ENCODE results near the gene WNT8B.

The WNT8B gene

DNA sequence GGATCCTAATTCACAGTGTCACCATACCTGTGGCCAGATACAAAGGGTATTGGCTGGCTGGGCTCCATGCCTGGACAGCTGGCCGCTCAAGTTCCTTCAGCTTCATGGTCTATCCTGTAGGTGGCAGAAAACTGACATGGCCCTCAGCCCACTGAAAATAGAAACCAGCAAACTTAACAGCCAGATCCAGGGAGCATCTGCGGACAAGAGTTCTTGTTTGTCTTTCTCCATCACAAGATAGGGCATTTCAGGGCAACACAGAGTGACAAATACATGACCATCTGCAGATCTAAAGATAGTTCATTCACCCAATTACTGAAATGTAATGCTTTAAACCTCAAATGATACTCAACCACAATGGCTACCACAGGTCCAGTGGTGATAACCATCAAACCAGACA, 54.0 kb downstream of the WNT8B start:
- H3K27me3 Mint-ChIP-seq (ENCODE audit: low read depth) = no peaks in the 10 kb centered on the region
- peaks cover 43% of the 10 kb centered on the region for H3K36me3 Mint-ChIP-seq (ENCODE audit: low read depth)
- H3K4me1 Mint-ChIP-seq (ENCODE audit: low read depth) = peaks cover 55% of the 10 kb centered on the region
- DNase-seq (ENCODE audit: low spot score) = no peak
- peak overlapping the region; percentile 64 for H3K27ac Mint-ChIP-seq
- peak overlapping the region; percentile 30 for H3K4me3 Mint-ChIP-seq
- no peaks in the 10 kb centered on the region for H3K9me3 Mint-ChIP-seq

DNA sequence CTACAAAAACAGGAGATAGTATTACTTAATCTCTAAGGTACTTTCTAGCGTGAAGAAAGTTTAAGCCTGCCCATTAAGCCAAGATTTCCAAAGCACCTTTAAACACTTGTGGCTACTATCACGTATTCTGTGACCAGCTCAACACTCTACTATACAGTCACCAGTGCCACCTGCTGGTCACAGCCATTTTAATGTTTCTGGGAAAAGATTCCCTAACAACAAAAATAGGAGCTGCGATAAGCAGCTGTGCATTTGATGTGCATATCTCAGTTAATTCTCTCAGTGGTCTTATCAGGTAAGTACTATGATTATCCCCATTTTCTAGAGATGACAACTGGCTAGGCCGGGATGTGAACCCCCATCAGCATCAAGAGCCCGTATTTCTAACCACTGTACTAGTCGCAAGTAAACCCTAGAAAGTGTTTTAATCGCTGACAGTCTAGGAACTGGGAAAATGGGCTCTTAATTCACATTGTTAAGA, 56.0 kb downstream of the WNT8B start:
- Mint-ChIP-seq H3K27me3 (ENCODE audit: low read depth) (no peaks in the 10 kb centered on the region), H3K4me1 (ENCODE audit: low read depth) (peaks cover 48% of the 10 kb centered on the region), H3K4me3 (peak overlapping the region; percentile 6), H3K36me3 (ENCODE audit: low read depth) (peaks cover 34% of the 10 kb centered on the region), H3K27ac (no peak overlapping the region), H3K9me3 (no peaks in the 10 kb centered on the region)
- DNase-seq (ENCODE audit: low spot score) = peak; percentile 44

DNA sequence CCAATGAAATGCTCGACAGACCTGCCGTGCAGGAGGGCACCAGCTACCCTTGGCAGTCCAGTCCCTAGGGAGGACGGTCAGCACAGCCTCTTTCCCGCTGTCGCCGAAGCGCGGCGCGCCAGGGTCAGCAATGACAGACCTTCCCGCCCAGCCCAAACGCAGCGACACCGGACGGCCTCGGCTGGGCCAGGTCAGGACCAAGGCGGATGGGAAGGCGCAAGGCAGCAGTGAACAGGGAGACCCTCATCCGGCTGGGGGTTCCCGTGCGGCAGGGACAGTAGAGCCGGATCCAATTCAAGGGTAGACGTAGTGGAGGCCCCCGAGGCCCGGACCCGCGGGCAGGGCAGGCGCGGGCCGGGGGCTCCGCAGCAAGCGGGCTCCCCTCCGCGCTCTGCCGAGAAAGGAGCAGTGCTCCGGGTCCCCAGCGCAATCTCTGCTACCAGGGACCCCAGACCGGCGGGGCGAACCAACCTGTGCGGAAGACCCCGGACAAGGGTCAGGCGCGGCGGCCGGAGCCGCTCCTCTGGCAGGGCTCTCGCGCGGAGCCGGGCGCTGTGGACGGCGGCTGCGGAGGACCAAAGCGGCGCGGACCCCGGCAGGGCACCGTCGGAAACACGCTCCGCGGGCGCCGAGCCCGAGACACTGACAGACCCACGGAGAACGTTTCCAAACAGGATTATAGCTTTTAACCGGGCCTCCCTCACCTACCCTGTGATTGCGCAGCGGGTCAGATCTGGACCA, 56.7 kb downstream of the WNT8B start, which contains the start of gene SEC31B:
Gene SEC31B (minus strand): TSS at position 551 of the 741 bp plus-strand sequence. CDS start 2,909 bp downstream, outside the sequence.
- peaks cover 35% of the 10 kb centered on the region for H3K36me3 Mint-ChIP-seq (ENCODE audit: low read depth)
- peaks cover 46% of the 10 kb centered on the region for H3K4me1 Mint-ChIP-seq (ENCODE audit: low read depth)
- no peaks in the 10 kb centered on the region for H3K27me3 Mint-ChIP-seq (ENCODE audit: low read depth)
- DNase-seq (ENCODE audit: low spot score) = no peak
- no peaks in the 10 kb centered on the region for H3K9me3 Mint-ChIP-seq
- no peak within 1 kb of the TSS for H3K27ac Mint-ChIP-seq
- peak within 1 kb of the TSS; percentile 6 for H3K4me3 Mint-ChIP-seq

DNA sequence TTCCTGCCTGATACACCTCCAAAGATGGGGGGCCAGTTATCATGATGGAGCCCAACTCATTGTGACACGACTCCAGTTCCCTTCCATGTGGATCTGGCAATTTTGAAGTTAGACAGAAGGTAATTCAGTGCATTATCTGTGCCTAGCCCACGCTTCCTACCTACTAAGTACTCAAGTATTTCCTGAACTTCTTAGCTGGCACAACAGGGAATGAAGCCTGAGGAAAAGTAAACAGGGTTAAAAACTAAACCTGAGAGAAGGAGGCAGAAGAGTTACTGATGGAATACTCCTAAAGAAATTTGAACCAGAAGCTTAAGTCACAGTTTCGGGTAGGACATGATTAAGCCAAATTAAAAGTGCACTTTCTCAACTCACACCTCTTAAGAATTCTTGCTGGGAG, 58.0 kb downstream of the WNT8B start:
- no peak for DNase-seq (ENCODE audit: low spot score)
- peaks cover 46% of the 10 kb centered on the region for H3K4me1 Mint-ChIP-seq (ENCODE audit: low read depth)
- H3K4me3 Mint-ChIP-seq = no peak overlapping the region
- no peaks in the 10 kb centered on the region for H3K27me3 Mint-ChIP-seq (ENCODE audit: low read depth)
- H3K9me3 Mint-ChIP-seq = no peaks in the 10 kb centered on the region
- H3K36me3 Mint-ChIP-seq (ENCODE audit: low read depth) = peaks cover 40% of the 10 kb centered on the region
- H3K27ac Mint-ChIP-seq = peak overlapping the region; percentile 26

DNA sequence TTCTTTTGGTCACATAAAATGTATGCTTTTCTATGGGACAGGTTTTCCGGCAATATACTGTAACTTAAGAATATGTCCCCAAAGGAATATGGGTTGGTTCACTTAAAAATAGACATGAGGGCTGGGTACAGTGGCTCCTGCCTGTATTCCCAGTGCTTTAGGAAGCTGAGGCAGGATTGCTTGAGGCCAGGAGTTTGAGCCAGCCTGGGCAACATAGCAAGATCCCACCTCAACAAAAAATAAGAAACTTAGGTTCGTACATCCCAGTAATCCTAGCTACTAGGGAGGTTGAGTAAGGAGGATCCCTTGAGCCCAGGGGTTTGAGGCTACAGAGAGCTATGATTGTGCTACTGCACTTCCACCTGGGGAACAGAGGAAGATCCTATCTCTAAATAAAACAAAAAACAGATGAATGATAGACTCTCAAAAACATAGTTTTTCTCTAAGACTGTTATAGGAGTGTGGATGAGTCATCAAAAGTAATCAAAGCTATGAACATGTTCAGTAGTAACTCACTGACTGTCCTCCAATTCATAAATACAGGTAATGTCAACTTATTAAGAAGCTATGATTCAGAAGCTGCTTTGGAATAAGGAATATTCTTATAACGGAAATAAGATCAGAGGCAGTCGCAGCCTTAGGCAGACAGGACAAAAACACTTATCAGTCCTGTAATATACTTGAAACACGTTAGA, 59.4 kb downstream of the WNT8B start:
- Mint-ChIP-seq H3K27ac (no peak overlapping the region), H3K4me1 (ENCODE audit: low read depth) (peaks cover 44% of the 10 kb centered on the region), H3K36me3 (ENCODE audit: low read depth) (peaks cover 43% of the 10 kb centered on the region), H3K27me3 (ENCODE audit: low read depth) (no peaks in the 10 kb centered on the region), H3K4me3 (no peak overlapping the region), H3K9me3 (no peaks in the 10 kb centered on the region)
- no peak for DNase-seq (ENCODE audit: low spot score)

DNA sequence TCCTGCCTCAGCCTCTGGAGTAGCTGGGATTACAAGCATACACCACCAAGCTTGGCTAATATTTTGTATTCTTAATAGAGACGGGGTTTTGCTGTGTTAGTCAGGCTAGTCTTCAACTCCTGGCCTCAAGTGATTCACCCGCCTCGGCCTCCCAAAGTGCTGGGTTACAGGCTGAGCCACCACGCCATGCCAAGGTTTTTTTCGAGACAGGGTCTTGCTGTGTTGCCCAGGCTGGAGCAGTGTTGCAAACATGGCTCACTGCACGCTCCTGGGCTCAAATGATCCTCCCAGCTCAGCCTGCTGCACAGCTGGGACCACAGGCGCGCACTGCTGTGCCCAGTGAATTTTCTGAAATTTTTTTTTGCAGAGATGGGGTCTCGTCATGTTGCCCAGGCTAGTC, 60.1 kb downstream of the WNT8B start:
- no peaks in the 10 kb centered on the region for H3K9me3 Mint-ChIP-seq
- peaks cover 45% of the 10 kb centered on the region for H3K36me3 Mint-ChIP-seq (ENCODE audit: low read depth)
- H3K27ac Mint-ChIP-seq = no peak overlapping the region
- no peak for DNase-seq (ENCODE audit: low spot score)
- H3K4me1 Mint-ChIP-seq (ENCODE audit: low read depth) = peaks cover 41% of the 10 kb centered on the region
- no peaks in the 10 kb centered on the region for H3K27me3 Mint-ChIP-seq (ENCODE audit: low read depth)
- H3K4me3 Mint-ChIP-seq = no peak overlapping the region

DNA sequence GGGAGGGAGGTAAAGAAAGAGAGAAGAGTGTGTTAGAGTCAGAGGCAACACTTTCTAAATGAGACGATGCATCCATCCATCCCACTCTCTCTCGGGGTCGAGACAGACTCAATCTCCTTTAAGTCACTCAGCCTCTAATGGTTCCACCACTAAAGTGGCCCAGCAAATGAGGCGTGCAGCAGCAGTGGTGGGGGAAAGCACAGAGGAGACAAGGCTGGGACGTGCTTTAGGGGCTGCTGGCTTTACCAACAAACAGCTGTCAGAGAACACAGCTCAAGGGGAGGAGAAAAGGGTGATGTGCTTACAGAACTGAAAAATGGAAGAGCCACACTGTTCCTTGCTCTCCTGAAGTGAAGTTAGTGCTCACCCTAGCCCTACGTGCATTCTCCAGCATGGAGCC, 61.4 kb downstream of the WNT8B start:
- DNase-seq (ENCODE audit: low spot score) = no peak
- Mint-ChIP-seq H3K36me3 (ENCODE audit: low read depth) (peaks cover 44% of the 10 kb centered on the region), H3K27me3 (ENCODE audit: low read depth) (no peaks in the 10 kb centered on the region), H3K9me3 (no peaks in the 10 kb centered on the region), H3K27ac (no peak overlapping the region), H3K4me1 (ENCODE audit: low read depth) (peaks cover 35% of the 10 kb centered on the region), H3K4me3 (no peak overlapping the region)

DNA sequence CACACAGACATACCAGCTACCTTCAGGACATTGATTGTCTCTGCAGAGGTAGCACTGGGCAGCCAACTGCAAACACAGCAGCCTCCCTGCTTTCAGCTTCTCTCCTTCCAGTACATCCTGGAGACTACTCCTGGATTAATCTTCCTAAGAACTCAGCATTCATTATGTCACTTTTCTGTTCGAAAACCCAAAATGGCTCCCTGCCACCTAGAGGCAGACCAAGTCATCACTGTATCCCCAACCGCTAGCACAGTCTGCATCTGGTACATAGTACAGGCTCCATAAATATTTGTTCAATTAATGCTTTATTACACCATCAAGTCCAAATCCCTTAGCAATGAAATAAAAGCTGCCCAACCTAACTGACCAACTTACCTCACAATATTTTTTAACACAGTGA, 61.8 kb downstream of the WNT8B start:
- Mint-ChIP-seq H3K4me3 (no peak overlapping the region), H3K4me1 (ENCODE audit: low read depth) (peaks cover 35% of the 10 kb centered on the region), H3K27ac (peak overlapping the region; percentile 47), H3K27me3 (ENCODE audit: low read depth) (no peaks in the 10 kb centered on the region), H3K36me3 (ENCODE audit: low read depth) (peaks cover 44% of the 10 kb centered on the region), H3K9me3 (no peaks in the 10 kb centered on the region)
- no peak for DNase-seq (ENCODE audit: low spot score)

DNA sequence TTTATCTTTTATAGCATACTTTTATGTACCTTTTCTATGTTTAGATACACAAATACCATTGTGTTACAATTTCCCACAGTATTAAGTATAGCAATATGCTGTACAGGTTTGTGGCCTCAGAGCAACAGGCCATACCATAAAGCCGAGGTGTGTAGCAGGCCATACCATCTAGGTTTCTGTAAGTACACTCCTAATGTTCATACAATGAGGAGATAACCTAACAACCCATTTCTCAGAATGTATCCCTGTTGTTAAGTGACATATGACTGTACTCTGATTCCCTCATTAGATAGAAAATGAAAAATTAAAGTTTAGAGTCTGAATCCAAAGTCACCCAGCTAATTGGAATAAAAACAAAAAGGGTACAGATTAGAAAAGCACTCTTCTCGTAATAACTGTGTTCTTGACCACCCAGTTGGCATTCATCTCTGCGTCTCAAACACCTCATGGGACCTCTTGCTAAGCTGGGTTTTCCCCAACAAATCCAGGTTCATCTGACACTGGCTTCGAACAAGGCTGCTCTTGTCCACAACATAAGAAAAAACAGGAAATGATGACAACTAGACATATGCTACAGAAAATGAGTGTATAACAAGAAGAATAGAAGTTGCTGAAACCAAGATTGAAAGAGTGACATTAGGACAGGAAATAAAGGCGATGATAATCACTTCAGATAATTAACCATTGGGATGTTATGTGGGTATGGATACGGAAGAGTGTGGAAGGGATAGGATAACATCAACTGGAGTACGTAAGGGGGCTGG, 65.5 kb downstream of the WNT8B start:
- Mint-ChIP-seq H3K4me1 (ENCODE audit: low read depth) (peaks cover 33% of the 10 kb centered on the region), H3K9me3 (no peaks in the 10 kb centered on the region), H3K27ac (peak overlapping the region; percentile 93), H3K36me3 (ENCODE audit: low read depth) (peaks cover 44% of the 10 kb centered on the region), H3K27me3 (ENCODE audit: low read depth) (no peaks in the 10 kb centered on the region), H3K4me3 (peak overlapping the region; percentile 88)
- DNase-seq (ENCODE audit: low spot score) = peak; percentile 27

DNA sequence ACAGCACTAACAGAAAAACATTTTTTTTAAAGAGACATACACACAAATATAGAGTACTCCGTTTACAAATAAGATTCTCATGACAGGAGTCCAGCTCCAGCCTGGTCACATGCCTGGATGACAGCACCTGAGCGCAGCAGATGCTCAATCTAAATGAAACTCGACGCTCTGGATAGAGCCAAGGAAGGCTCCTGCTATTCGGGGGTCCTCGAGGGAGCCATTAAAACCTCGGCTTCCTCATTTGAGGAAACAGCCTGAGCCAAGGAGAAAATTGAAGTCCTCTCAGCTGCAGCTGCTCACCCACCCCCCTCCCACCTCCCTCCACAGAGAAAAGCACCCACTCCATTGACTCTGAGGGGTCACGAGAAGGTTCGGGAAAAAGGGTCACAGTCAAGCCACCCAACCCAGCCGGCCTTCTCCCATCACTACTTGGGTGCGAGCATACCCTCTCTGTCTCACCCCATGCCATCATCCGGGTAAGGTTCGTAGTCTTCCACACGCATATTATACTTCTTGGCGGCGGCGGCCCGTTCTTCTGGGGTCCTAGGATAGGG, 66.2 kb downstream of the WNT8B start:
- Mint-ChIP-seq H3K4me3 (peak overlapping the region; percentile 88), H3K9me3 (no peaks in the 10 kb centered on the region), H3K27me3 (ENCODE audit: low read depth) (no peaks in the 10 kb centered on the region), H3K4me1 (ENCODE audit: low read depth) (peaks cover 30% of the 10 kb centered on the region), H3K36me3 (ENCODE audit: low read depth) (peaks cover 38% of the 10 kb centered on the region), H3K27ac (peak overlapping the region; percentile 93)
- DNase-seq (ENCODE audit: low spot score) = no peak

DNA sequence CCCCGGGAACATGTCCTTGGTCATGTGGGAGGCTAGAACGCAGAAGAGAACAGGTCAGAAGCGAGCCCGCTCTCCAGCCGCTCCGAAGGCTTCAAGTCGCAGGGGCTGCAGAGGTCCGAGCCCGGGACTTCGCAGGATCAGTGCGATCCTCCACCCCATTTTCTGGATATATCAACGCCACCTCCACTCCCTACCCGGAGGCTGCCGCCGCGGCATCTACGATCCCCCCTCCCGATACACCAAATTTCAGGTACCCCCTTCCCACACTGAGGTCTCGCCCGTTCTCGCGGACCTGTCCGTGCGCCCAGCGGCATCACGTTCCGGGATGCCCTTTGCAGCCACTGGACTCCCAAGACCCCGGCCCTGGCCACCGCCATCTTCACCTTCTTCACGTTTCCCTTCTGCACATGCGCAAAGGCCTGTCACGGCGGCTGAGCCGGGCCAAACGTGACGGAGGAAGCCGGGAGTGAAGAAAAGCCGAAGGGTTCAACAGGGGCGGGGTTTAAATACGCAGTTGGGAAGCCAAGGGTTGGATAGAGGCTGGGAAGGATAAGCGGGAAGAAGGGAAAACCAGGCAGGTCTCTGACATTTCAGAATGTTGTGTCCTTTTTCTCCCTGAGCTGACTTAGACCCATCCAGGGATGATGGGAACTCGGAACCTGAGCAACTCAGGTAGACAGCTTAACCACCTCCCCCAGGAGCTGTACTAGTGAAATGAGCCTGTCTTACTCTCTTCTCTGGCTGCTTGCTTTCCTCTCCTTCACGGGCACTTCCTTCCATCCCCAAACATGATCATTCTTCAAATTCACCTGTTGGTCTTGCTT, 66.9 kb downstream of the WNT8B start, which contains the start of gene NDUFB8:
Gene NDUFB8 (minus strand): TSS at position 397 of the 824 bp plus-strand sequence. CDS start 20 bp downstream, at position 377.
- Mint-ChIP-seq H3K4me3 (peak within 1 kb of the TSS; percentile 88), H3K36me3 (ENCODE audit: low read depth) (peaks cover 34% of the 10 kb centered on the region), H3K9me3 (no peaks in the 10 kb centered on the region), H3K27me3 (ENCODE audit: low read depth) (no peaks in the 10 kb centered on the region), H3K27ac (peak within 1 kb of the TSS; percentile 93), H3K4me1 (ENCODE audit: low read depth) (peaks cover 28% of the 10 kb centered on the region)
- peak; percentile 85 for DNase-seq (ENCODE audit: low spot score)

DNA sequence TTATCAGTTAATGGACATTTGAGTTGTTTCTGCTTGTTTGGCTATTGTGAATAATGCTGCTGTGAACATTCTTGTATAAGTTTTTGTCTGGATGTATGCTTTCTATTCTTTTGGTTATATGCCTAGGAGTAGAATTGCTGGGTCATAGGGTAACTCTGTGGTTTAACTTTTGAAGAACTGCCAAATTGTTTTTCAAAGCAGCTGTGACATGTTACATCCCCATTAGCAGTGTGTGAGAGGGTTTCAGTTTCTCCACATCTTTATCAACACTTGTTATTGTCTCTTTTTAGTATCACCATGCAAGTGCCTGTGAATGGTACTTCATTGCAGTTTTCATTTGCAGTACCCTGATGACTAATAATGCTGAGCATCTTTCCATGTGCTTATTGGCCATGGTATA, 69.0 kb downstream of the WNT8B start:
- no peak for DNase-seq (ENCODE audit: low spot score)
- H3K27ac Mint-ChIP-seq = peak overlapping the region; percentile 2
- H3K4me3 Mint-ChIP-seq = no peak overlapping the region
- H3K27me3 Mint-ChIP-seq (ENCODE audit: low read depth) = no peaks in the 10 kb centered on the region
- peaks cover 16% of the 10 kb centered on the region for H3K36me3 Mint-ChIP-seq (ENCODE audit: low read depth)
- no peaks in the 10 kb centered on the region for H3K9me3 Mint-ChIP-seq
- H3K4me1 Mint-ChIP-seq (ENCODE audit: low read depth) = peaks cover 25% of the 10 kb centered on the region
